Loucy (cell line): ENCODE data around the gene ZNF581.

Experiments
- EZH2phosphoT487 ChIP-seq: fragments of 200-600 bp; IDR thresholded peaks from 2 replicates; pipeline ENCODE4 v1.6.1; 2018; ENCODE audit warnings: antibody characterized with exemption, mild to moderate bottlenecking, moderate library complexity, borderline replicate concordance
- TF ChIP-seq, protein P1 (sequence below): fragments of 200-600 bp; sonication (generic); conservative IDR thresholded peaks from 2 replicates; pipeline ENCODE4 v1.5.1; 2014; ENCODE audit warnings: mild to moderate bottlenecking, antibody characterized with exemption, low read length

DNA sequence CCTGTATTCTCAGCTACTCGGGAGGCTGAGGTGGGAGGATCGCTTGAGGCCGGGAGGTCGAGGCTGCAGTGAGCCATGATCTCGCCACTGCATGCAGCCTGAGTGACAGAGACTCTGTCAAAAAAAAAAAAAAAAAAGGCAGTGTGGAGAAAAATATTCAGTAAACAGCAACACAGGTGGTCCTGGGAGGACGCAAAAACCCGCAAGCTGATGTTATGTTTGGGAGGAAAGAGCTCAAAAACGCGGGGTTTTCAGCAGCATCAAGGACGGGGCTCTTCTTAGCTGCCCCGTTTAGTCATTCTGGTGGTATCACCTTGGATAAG lies 18.5 kb upstream of the ZNF581 start:
- TF ChIP-seq, protein P1, sequence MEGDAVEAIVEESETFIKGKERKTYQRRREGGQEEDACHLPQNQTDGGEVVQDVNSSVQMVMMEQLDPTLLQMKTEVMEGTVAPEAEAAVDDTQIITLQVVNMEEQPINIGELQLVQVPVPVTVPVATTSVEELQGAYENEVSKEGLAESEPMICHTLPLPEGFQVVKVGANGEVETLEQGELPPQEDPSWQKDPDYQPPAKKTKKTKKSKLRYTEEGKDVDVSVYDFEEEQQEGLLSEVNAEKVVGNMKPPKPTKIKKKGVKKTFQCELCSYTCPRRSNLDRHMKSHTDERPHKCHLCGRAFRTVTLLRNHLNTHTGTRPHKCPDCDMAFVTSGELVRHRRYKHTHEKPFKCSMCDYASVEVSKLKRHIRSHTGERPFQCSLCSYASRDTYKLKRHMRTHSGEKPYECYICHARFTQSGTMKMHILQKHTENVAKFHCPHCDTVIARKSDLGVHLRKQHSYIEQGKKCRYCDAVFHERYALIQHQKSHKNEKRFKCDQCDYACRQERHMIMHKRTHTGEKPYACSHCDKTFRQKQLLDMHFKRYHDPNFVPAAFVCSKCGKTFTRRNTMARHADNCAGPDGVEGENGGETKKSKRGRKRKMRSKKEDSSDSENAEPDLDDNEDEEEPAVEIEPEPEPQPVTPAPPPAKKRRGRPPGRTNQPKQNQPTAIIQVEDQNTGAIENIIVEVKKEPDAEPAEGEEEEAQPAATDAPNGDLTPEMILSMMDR: no peak
- TF ChIP-seq EZH2phosphoT487: no peak
